Measurements from ENCODE around the gene COLEC12. TPM values are rescaled to one million over a fixed set of nuclear protein-coding genes. Genes with fewer than 3 reads are reported as not detected.

COLEC12 gene
- total RNA-seq, 4 donors from 2014 or later, result 20.9 to 75.1 (median 50.4) TPM

- TF ChIP-seq CTCF (IDR thresholded peaks at IDR 0.05; ENCODE audit: low read depth), result no peak
Observed at GRCh38 chr18:484749-485464, 15.6 kb downstream of the COLEC12 start.

- TF ChIP-seq CTCF (IDR thresholded peaks at IDR 0.05; ENCODE audit: low read depth), result no peak
Observed at GRCh38 chr18:478681-479080, 21.8 kb downstream of the COLEC12 start.

GRCh38 chr18:477565-477964 is 22.9 kb downstream of the COLEC12 start:
- no peak for TF ChIP-seq CTCF (IDR thresholded peaks at IDR 0.05; ENCODE audit: low read depth)

- no peak for TF ChIP-seq CTCF (IDR thresholded peaks at IDR 0.05; ENCODE audit: low read depth)
Observed at GRCh38 chr18:476251-476664, 24.2 kb downstream of the COLEC12 start.

- no peak for TF ChIP-seq CTCF (IDR thresholded peaks at IDR 0.05; ENCODE audit: low read depth)
Observed at GRCh38 chr18:475202-476031, 25.1 kb downstream of the COLEC12 start.

- TF ChIP-seq CTCF (IDR thresholded peaks at IDR 0.05; ENCODE audit: low read depth), result no peak
Observed at GRCh38 chr18:474416-474815, 26.1 kb downstream of the COLEC12 start.

- TF ChIP-seq CTCF (IDR thresholded peaks at IDR 0.05; ENCODE audit: low read depth), result no peak
Observed at GRCh38 chr18:473802-474201, 26.7 kb downstream of the COLEC12 start.
